T-helper 2 cell treated with Interferon-gamma antibody and Interleukin-4, amounts not matched to agents 5 μg/mL and 100 μg/mL, for 36 hours (primary cell): ENCODE results near the gene STK24.

ENCODE experiments used
- DNase-seq: peaks from one replicate; pipeline ENCODE4 v3.0.0; 2021; ENCODE audit warnings: low spot score
- H3K27ac Mint-ChIP-seq: one replicate; pipeline ENCODE4 v1.8.0; 2021; ENCODE audit warnings: mild to moderate bottlenecking, mixed read lengths
- H3K27me3 Mint-ChIP-seq: one replicate; pipeline ENCODE4 v1.8.0; 2021; ENCODE audit warnings: low read depth, mixed read lengths
- H3K36me3 Mint-ChIP-seq: one replicate; pipeline ENCODE4 v1.8.0; 2021; ENCODE audit warnings: low read depth, mixed read lengths
- H3K4me1 Mint-ChIP-seq: one replicate; pipeline ENCODE4 v1.8.0; 2021; ENCODE audit warnings: low read depth, mixed read lengths
- H3K4me3 Mint-ChIP-seq: one replicate; pipeline ENCODE4 v1.8.0; 2022; ENCODE audit warnings: mild to moderate bottlenecking, moderate library complexity, mixed read lengths
- H3K9me3 Mint-ChIP-seq: one replicate; pipeline ENCODE4 v1.8.0; 2021; ENCODE audit warnings: mixed read lengths

The STK24 gene

GRCh38 chr13:98540476-98540875 lies 36.4 kb downstream of the STK24 start:
- DNase-seq: no peak
- Mint-ChIP-seq H3K4me1 (peaks cover 48% of the 10 kb centered on the region), H3K27ac (no peak overlapping the region), H3K27me3 (no peaks in the 10 kb centered on the region), H3K36me3 (peaks cover 7% of the 10 kb centered on the region), H3K9me3 (no peaks in the 10 kb centered on the region), H3K4me3 (no peak overlapping the region)

GRCh38 chr13:98539666-98540065 lies 37.2 kb downstream of the STK24 start:
- DNase-seq: no peak
- H3K4me1 Mint-ChIP-seq: peaks cover 51% of the 10 kb centered on the region
- H3K9me3 Mint-ChIP-seq: no peaks in the 10 kb centered on the region
- peaks cover 7% of the 10 kb centered on the region for H3K36me3 Mint-ChIP-seq
- H3K27ac Mint-ChIP-seq: no peak overlapping the region
- no peak overlapping the region for H3K4me3 Mint-ChIP-seq
- no peaks in the 10 kb centered on the region for H3K27me3 Mint-ChIP-seq

GRCh38 chr13:98538876-98539275 lies 38.0 kb downstream of the STK24 start:
- no peak overlapping the region for H3K4me3 Mint-ChIP-seq

GRCh38 chr13:98537740-98538139 lies 39.2 kb downstream of the STK24 start:
- no peak for DNase-seq
- peaks cover 11% of the 10 kb centered on the region for H3K36me3 Mint-ChIP-seq
- H3K9me3 Mint-ChIP-seq: no peaks in the 10 kb centered on the region
- H3K4me3 Mint-ChIP-seq: no peak overlapping the region
- no peak overlapping the region for H3K27ac Mint-ChIP-seq
- peaks cover 39% of the 10 kb centered on the region for H3K4me1 Mint-ChIP-seq
- H3K27me3 Mint-ChIP-seq: no peaks in the 10 kb centered on the region

More at GRCh38 chr13:98538876-98539275, 38.0 kb downstream of the STK24 start:
- H3K27me3 Mint-ChIP-seq: no peaks in the 10 kb centered on the region
- H3K9me3 Mint-ChIP-seq: no peaks in the 10 kb centered on the region
- H3K36me3 Mint-ChIP-seq: peaks cover 9% of the 10 kb centered on the region
- peaks cover 47% of the 10 kb centered on the region for H3K4me1 Mint-ChIP-seq
- no peak overlapping the region for H3K27ac Mint-ChIP-seq
- DNase-seq: no peak

GRCh38 chr13:98537306-98537705 lies 39.6 kb downstream of the STK24 start:
- Mint-ChIP-seq H3K4me3 (no peak overlapping the region), H3K9me3 (no peaks in the 10 kb centered on the region), H3K27ac (no peak overlapping the region), H3K36me3 (peaks cover 12% of the 10 kb centered on the region), H3K4me1 (peaks cover 38% of the 10 kb centered on the region), H3K27me3 (no peaks in the 10 kb centered on the region)
- DNase-seq: no peak

GRCh38 chr13:98536729-98537128 lies 40.2 kb downstream of the STK24 start:
- no peak overlapping the region for H3K27ac Mint-ChIP-seq
- DNase-seq: no peak
- peaks cover 32% of the 10 kb centered on the region for H3K4me1 Mint-ChIP-seq
- H3K4me3 Mint-ChIP-seq: no peak overlapping the region
- H3K27me3 Mint-ChIP-seq: no peaks in the 10 kb centered on the region
- no peaks in the 10 kb centered on the region for H3K9me3 Mint-ChIP-seq
- peaks cover 12% of the 10 kb centered on the region for H3K36me3 Mint-ChIP-seq

GRCh38 chr13:98535501-98536354 lies 41.2 kb downstream of the STK24 start:
- Mint-ChIP-seq H3K36me3 (peaks cover 12% of the 10 kb centered on the region), H3K27ac (no peak overlapping the region), H3K27me3 (no peaks in the 10 kb centered on the region), H3K4me3 (no peak overlapping the region), H3K9me3 (no peaks in the 10 kb centered on the region), H3K4me1 (peaks cover 29% of the 10 kb centered on the region)
- DNase-seq: no peak

GRCh38 chr13:98534821-98535220 lies 42.1 kb downstream of the STK24 start:
- no peaks in the 10 kb centered on the region for H3K9me3 Mint-ChIP-seq
- peaks cover 28% of the 10 kb centered on the region for H3K4me1 Mint-ChIP-seq
- H3K36me3 Mint-ChIP-seq: peaks cover 12% of the 10 kb centered on the region
- DNase-seq: no peak
- no peak overlapping the region for H3K4me3 Mint-ChIP-seq
- H3K27me3 Mint-ChIP-seq: no peaks in the 10 kb centered on the region
- H3K27ac Mint-ChIP-seq: no peak overlapping the region

- Mint-ChIP-seq H3K9me3 (no peaks in the 10 kb centered on the region), H3K4me1 (peaks cover 36% of the 10 kb centered on the region), H3K36me3 (peaks cover 10% of the 10 kb centered on the region)
These were observed 43.0 kb downstream of the STK24 start for GRCh38 chr13:98533912-98534311.

GRCh38 chr13:98532254-98532653 lies 44.7 kb downstream of the STK24 start:
- Mint-ChIP-seq H3K27ac (no peak overlapping the region), H3K36me3 (peaks cover 6% of the 10 kb centered on the region), H3K27me3 (no peaks in the 10 kb centered on the region), H3K4me1 (peaks cover 40% of the 10 kb centered on the region), H3K4me3 (no peak overlapping the region), H3K9me3 (no peaks in the 10 kb centered on the region)
- DNase-seq: no peak

More at GRCh38 chr13:98533912-98534311, 43.0 kb downstream of the STK24 start:
- Mint-ChIP-seq H3K4me3 (no peak overlapping the region), H3K27me3 (no peaks in the 10 kb centered on the region), H3K27ac (no peak overlapping the region)
- DNase-seq: no peak

- no peak for DNase-seq
- Mint-ChIP-seq H3K9me3 (no peaks in the 10 kb centered on the region), H3K27ac (peak overlapping the region; percentile 36), H3K27me3 (no peaks in the 10 kb centered on the region), H3K4me3 (no peak overlapping the region), H3K36me3 (peaks cover 4% of the 10 kb centered on the region), H3K4me1 (peaks cover 36% of the 10 kb centered on the region)
These were observed 46.7 kb downstream of the STK24 start for GRCh38 chr13:98530217-98530616.

- Mint-ChIP-seq H3K36me3 (peaks cover 4% of the 10 kb centered on the region), H3K9me3 (no peaks in the 10 kb centered on the region), H3K4me3 (peak overlapping the region; percentile 39), H3K27me3 (no peaks in the 10 kb centered on the region), H3K27ac (peak overlapping the region; percentile 77), H3K4me1 (peaks cover 38% of the 10 kb centered on the region)
- no peak for DNase-seq
These were observed 47.7 kb downstream of the STK24 start for GRCh38 chr13:98529171-98529570.

GRCh38 chr13:98528663-98529064 lies 48.2 kb downstream of the STK24 start:
- peak; percentile 41 for DNase-seq
- peaks cover 2% of the 10 kb centered on the region for H3K36me3 Mint-ChIP-seq
- peaks cover 43% of the 10 kb centered on the region for H3K4me1 Mint-ChIP-seq
- no peaks in the 10 kb centered on the region for H3K9me3 Mint-ChIP-seq
- no peaks in the 10 kb centered on the region for H3K27me3 Mint-ChIP-seq
- H3K27ac Mint-ChIP-seq: peak overlapping the region; percentile 52
- peak overlapping the region; percentile 39 for H3K4me3 Mint-ChIP-seq

GRCh38 chr13:98527526-98527925 lies 49.4 kb downstream of the STK24 start:
- no peak for DNase-seq
- peaks cover 47% of the 10 kb centered on the region for H3K4me1 Mint-ChIP-seq

GRCh38 chr13:98526182-98526512 lies 50.8 kb downstream of the STK24 start:
- no peak overlapping the region for H3K4me3 Mint-ChIP-seq
- H3K27me3 Mint-ChIP-seq: no peaks in the 10 kb centered on the region
- H3K4me1 Mint-ChIP-seq: peaks cover 46% of the 10 kb centered on the region
- no peak for DNase-seq
- no peaks in the 10 kb centered on the region for H3K36me3 Mint-ChIP-seq
- H3K9me3 Mint-ChIP-seq: no peaks in the 10 kb centered on the region
- no peak overlapping the region for H3K27ac Mint-ChIP-seq

More at GRCh38 chr13:98527526-98527925, 49.4 kb downstream of the STK24 start:
- no peaks in the 10 kb centered on the region for H3K9me3 Mint-ChIP-seq
- H3K27ac Mint-ChIP-seq: no peak overlapping the region
- no peak overlapping the region for H3K4me3 Mint-ChIP-seq
- no peaks in the 10 kb centered on the region for H3K27me3 Mint-ChIP-seq
- H3K36me3 Mint-ChIP-seq: no peaks in the 10 kb centered on the region
